Activated naive CD4-positive, alpha-beta T cell treated with Interleukin-2 at 50 U/mL for 16 hours (primary cell): ENCODE measurements around the gene SPPL2B.
"Not testable (repeated sequence)": the region's sequence is repeated elsewhere in the genome, so short reads cannot be mapped to it uniquely, and the experiment has no call there.

ENCODE experiments used
- DNase-seq: peaks from one replicate; pipeline ENCODE4 v3.0.0-alpha.2; 2020

The SPPL2B gene

DNA sequence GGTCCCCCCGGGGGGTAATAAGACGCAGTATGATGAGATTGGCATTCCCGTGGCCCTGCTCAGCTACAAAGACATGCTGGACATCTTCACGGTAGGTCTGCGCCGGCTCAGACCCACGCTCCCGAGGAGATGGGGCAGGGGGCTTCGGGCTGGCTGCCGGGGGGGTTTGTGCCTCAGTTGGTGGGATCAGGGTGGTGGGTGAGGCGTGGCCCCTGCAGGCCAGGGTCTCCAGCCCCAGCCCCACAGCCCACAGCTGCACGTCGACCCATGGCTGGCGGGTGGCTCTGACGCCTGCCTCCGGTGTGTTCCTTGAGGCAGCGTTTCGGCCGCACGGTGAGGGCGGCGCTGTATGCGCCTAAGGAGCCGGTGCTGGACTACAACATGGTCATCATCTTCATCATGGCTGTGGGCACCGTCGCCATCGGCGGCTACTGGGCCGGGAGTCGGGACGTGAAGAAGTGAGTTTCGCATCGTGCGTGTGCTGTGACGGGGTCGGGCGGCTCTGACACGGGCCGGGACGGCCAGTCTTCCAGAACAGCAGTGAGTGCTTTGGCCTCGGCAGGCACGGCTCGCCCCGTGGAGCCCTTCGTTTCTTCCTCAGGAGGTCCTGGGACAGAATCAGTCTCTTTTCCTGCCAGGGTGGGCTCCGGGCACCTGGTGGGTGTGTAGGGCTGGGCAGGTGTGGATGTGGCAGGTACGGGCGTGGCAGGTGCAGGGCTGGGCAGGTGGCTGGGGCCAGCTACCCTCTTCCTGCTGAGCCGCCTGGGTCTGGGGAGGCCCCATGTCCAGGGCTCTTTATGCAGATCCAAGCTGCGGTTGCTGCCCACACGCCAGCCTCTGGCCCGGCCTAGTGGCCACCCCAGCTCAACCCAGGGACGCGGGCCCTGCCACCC, 10.5 kb downstream of the SPPL2B start:
- no peak for DNase-seq

DNA sequence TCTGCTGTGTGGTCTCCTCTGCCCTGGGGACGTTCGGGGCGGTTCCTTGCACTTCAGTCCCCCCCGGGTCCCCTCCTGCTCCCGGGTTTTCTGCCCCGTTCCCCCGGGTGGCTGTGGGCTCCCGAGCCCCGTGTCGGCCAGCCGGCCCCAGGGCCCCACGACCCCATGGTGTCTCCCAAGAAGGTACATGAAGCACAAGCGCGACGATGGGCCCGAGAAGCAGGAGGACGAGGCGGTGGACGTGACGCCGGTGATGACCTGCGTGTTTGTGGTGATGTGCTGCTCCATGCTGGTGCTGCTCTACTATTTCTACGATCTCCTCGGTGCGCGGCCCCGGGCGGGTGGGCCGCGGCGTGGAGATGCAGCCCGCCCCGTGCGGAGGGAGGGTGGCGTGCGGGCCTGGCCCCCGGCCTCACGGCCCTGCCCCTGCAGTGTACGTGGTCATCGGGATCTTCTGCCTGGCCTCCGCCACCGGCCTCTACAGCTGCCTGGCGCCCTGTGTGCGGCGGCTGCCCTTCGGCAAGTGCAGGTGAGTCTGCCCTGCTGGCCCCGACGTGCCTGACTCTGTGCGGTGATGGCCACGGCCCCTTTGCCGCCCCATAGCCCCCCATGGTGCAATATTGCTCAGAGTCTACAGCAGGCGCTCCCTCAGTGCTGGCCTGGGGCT, 11.3 kb downstream of the SPPL2B start:
- DNase-seq = no peak

DNA sequence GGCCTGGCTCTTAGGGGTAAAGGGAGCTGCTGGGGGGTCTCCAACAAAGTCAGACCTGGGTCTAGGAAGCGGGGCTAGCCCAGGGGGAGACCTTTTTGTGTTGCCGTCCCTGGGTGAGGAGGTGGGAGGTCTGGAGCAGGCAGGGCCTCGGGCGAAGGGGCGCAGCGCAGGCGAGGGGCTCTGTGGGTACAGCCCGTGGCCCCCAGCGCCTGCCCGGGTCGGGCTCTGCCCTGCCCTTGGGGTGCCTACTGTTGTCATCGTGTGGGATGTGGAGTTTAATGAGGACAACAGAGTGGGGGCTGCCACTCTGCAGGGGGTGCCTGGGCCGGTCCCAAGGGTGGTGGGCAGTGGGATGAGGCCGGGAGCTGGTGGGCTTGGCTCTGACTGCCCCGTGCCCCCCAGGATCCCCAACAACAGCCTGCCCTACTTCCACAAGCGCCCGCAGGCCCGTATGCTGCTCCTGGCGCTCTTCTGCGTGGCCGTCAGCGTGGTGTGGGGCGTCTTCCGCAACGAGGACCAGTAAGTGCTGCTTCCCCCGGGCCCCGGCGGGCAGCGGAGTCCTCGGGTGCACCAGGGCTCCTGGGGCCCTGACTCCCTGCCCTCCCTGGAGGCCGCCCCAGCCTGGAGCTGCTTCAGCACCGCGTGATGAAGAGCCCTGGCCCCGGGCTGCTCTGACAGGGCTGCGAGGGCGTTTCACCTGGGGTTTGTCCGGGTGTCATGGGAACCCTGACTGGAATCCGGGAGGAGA, 12.2 kb downstream of the SPPL2B start:
- no peak for DNase-seq

DNA sequence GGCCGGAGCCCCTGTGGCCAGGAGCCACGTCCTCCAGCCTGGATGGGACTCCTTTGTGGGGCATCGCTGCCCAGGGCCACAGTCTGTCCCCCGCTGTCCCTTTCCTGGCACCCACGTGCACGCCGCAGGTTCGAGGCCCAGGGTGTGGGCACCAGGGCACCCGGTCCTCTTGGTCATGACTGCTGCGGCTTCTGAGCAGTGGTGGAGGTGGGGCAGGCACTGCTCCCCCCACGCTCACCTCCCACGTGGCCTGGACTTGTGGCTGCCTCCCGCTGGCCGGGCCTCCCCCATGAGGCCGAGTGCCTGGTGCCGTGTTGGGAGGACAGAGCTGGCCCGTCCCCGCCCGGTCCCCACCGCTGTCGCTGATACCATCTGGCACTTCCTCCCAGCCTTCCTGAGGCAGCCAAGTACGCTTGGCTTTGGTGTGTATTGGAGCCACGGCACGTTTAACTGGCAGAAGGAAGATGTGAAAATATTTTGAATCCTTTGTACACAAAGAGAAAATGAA, 12.8 kb downstream of the SPPL2B start:
- no peak for DNase-seq

DNA sequence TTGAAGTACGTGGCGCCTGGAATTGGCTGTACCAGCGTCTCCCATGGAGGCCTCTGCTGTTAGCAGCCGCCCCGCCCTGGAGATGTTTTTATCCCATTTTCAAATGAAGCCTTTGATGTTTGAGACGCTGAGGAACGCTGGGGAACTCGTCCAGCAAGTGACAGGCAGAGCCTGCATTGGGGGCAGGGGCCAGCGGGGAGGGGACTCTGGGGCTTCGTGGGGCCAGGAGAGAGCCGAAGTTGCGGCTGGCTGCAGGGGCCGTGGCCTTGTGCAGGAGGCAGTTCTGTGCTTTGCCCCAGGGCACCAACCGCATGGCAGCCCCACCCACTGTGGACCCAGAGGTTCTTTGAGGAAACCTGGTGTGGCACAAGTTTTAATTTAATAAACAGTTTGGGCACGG, 13.5 kb downstream of the SPPL2B start:
- no peak for DNase-seq

DNA sequence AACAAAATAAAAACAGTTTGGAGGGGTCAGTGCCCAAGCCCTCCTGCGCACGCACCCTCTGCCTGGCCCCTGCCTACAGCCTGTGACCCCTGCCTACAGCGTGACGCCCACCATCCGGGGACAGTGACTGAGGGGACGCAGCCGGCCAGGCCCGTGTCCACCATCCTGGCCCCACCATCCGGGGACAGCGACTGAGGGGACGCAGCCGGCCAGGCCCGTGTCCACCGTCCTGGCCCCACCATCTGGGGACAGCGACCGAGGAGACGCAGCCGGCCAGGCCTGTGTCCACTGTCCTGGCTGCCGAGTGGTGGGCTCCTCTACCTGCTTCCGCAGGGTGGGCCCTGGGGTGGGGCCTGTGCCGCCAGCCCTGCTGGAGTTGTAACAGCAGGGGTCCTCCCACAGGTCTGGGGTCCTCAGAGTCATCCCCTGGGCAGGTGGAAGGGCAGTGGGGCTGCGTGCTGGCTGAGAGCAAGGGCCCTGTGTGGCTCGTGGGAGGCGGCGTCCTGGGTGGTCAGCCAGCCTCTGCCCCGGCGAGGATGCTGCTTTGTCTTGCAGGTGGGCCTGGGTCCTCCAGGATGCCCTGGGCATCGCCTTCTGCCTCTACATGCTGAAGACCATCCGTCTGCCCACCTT, 14.3 kb downstream of the SPPL2B start:
- DNase-seq = no peak

DNA sequence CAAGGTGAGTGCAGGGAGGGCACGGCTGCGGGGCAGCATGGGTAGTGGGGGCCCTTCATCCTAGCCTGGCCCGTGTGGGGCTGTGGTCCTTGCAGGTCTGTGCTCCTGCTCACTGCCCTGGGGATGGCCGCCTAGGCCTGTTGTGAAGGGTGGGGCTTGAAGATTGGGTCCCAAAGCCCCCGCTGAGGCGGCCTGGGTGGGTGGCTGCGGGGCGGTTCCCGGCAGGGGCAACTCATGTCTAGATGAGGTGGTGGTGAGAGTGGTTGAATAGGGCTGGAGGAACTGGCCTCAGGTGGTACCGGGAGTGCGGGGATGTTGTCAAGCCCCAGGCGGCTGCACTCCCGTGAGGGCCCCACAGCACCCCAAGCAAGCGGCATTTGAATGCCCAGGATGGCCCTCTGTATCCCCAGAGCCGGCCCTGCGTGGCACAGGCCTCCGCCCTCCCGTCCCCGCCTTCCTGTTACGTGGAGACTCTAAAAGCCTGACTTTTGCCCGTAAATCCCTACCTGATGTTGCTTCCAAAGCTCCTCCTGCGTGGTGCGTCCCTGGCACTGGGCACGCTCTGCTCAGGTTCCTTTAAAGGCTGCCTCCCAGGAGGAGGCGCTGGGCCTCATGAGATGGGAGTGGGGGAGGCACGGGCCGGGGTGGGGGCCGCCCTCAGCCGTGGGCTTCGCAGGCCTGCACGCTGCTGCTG, 15.0 kb downstream of the SPPL2B start:
- no peak for DNase-seq

DNA sequence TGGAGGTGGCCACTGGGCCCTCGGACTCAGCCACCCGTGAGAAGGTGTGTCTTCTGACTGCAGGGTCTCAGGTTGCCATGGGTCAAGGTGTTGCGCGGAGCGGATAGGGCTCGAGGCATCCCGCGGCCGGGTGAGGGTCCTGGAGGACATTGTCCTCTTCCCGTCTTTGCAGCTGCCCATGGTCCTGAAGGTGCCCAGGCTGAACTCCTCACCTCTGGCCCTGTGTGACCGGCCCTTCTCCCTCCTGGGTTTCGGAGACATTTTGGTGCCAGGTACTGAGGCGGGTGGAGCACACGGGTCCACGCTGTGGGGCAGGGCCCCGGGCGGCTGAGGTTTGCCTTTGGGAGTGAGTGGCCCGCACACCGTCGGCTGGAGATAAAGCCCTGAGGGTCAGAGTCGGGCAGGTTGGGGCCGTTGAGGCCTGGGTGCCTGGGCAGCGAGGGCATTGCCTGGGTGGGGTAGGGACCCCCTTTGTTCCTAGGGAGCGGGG, 15.9 kb downstream of the SPPL2B start:
- DNase-seq = no peak

DNA sequence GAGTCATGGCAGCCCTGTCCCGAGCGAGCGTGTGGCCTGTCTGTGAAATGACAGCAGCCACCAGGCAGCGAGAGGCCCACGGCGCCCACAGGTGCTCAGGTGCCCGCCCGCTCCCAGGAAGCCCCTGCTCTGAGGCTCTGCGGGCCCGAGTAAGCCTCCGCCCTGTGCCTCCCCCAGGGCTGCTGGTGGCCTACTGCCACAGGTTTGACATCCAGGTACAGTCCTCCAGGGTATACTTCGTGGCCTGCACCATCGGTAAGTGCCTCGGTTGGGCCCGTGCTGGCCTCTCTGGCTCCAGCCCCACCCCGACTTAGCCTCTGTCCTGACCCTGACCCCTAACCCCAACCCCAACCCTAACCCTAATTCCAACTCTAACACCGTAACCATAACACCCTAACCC, 16.6 kb downstream of the SPPL2B start:
- DNase-seq = no peak

DNA sequence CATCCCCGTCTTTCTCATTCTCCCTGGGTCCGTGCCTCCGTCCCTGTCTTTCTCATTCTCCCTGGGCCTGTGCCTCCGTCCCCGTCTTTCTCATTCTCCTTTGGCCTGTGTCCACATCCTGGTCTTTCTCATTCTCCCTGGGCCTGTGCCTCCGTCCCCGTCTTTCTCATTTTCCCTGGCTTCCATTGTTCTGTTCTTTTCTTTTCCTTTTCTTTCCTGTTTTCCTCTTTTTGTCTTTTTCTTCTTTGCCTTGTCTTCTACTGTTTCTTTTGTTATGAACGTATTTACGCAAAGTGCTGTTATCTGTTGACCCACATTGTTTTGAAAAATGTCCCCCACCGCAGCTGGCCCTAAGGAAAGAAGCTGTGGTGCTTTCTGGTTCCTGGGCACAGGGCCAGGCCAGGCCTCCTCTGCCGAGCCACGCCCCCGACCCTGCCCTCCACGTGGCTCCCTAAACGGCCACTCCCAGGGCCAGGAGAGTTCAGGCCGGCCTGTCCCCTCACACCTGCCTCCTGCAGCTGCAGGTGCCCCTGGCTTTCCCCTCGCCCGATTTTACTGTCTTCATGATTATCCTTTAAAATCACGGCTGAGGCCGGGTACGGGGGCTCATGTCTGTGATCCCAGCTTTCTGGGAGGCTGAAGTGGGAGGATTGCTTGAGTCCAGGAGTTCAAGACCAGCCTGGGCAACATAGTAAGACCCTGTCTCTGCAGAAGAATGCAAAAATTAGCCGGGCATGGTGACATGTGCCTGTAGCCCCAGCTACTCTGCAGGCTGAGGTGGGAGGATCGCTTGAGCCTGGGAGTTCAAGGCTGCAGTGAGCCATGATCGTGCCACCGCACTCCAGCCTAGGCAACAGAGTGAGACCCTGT, 17.5 kb downstream of the SPPL2B start:
- no peak for DNase-seq

DNA sequence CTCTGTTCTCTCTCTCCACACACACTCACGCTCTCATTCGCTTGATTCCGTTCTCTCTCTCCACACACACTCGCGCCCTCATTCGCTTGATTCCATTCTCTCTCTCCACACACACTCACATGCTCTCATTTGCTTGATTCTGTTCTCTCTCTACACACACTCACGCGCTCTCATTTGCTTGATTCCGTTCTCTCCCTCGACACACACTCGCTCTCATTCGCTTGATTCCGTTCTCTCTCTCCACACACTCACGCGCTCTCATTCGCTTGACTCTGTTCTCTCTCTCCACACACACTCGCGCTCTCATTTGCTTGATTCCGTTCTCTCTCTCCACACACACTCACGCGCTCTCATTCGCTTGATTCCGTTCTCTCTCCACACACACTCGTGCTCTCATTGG, 21.3 kb downstream of the SPPL2B start:
- not testable (repeated sequence) for DNase-seq

DNA sequence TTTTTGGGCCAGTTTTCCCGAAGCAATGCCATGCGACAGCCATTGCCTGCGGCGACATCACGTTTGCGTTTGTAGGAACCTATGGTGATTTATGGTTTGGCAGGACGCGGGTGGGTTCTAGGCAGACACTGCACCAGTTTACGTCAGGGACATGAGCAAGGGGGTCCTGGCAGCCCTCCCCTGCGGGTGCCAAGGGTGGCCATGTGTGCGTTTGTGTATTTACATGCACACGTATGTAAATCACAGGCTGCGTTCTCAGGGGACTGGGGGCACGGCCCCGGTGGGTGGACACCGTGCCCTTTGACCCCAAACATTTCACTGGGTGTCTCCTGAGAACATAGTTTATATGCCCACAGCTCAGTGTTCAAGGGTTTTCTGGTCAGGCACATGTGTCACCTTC, 22.2 kb downstream of the SPPL2B start:
- DNase-seq = no peak

DNA sequence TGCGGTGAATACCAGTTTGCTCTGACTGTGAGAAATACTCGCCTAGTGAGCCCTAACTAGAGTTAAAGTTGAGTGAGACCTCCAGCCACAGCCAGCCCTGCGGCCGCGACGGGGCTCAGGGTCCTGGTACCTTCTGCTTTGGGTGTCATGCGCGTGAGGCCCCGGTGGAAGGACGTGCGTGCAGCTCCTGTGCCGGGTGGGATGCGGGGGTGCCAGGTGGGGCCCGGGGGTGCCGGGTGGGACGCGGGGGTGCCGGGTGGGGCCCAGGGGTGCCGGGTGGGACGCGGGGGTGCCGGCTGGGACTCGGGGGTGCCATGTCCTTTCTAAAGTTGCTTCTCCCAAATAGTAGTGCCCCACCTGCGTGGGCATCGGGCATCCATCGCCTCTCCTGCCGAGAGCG, 23.1 kb downstream of the SPPL2B start:
- DNase-seq = no peak

DNA sequence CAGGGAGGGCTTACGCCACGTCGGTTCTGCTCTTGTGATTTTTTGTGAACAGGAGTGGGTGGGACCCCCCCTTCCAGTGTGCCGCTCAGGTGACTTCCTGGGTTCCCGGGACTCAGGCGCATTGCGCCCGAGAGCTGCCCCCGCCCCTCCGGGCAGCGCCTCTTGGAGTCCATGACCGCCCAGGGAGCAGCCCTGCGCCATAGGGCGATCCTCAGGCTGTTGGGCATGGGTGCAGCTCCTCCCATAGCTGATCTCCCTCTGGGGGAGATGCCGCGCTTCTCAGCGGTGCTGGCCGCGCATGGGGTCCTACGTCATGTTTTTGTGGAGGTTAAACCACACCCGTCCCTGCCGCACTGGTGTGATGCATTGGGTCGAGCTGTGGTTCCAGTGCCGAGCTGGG, 23.6 kb downstream of the SPPL2B start:
- DNase-seq = no peak

DNA sequence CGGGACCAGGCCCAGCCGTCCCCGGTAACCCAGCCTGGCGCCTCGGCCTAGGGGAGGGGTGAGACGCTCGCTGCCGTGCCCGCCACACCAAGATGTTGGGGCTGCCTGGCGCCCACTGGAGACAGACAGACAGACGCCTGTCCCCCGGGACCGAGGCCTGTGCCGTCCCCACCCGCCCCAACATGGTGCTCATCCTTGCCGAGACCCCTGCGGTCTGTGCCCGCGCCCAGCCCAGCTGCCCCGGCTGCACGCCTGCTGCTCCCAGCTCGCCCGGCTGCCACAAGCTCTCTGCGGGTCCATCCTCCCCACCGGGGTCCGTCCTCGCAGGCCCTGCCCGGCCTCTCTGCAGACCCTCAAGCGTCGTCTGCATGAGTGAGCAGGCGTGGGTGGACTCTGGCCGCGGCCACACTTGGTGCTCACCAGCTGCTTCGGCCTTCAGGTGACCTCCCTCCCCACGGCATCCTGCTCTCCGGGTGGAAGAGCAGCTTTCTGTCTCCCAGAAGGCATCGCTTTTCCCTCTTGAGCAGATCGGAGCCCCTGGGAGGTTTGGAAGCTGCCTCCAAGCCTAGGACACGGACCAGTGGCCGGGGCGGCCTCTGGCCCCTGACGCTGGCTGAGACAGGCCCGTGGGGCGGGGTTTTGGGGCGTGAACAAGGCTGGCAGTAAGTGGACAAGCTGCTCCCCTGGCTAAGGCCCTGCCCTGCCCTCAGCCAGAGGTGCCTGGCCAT, 24.8 kb downstream of the SPPL2B start:
- no peak for DNase-seq

DNA sequence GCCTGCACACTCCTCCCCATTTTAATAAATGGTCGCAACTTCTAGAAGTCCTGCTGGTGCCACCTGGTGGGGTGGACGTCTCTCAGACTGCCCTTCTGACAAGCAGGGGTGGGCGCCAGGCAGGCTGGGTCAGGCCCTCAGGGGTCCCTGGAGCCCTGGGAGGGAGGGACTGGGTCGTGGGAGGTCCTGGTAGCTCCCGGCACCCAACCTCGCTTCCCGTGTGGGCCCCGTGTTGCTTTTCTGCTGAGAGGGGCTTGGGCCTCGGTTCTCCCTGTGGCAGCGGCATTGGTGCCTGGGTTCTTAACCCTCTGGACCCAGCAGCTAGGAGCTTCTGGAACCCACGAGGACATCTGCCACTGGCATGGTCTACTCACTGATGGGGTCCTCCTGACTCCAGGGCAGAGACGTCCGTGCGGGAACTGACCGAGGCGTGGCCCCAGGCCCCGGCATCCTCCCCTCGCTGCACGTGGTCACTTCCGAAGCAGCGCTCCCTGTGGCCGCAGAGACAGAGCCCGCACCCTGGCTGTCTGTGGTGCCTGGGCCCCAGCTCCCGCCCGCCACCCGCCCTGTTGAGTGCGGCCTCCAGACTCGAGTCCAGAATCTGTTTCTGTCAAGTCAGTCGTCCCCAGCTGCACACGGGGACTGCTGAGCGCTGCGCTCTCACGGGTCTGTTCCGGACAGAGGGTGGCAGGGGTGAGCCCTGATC, 25.6 kb downstream of the SPPL2B start:
- DNase-seq = no peak

DNA sequence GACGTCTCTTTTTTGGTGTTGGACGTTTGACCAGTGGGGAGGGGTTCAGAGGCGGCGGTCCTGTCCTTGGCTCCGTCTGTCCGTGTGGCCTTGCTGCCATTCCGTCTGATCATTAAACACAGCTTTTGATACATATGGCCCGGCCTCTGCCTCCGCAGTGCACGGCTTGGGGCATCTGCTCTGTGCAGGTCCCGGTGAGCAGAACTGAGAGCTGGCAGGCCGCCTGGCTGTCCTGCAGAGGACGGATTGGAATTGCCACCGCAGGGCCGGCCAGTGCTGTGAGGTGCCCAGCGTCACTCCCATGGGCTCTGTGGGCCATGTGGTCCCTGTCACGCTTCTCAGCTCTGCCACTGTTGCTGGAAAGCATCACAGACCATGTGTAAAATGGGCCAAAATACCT, 26.2 kb downstream of the SPPL2B start:
- DNase-seq = no peak

DNA sequence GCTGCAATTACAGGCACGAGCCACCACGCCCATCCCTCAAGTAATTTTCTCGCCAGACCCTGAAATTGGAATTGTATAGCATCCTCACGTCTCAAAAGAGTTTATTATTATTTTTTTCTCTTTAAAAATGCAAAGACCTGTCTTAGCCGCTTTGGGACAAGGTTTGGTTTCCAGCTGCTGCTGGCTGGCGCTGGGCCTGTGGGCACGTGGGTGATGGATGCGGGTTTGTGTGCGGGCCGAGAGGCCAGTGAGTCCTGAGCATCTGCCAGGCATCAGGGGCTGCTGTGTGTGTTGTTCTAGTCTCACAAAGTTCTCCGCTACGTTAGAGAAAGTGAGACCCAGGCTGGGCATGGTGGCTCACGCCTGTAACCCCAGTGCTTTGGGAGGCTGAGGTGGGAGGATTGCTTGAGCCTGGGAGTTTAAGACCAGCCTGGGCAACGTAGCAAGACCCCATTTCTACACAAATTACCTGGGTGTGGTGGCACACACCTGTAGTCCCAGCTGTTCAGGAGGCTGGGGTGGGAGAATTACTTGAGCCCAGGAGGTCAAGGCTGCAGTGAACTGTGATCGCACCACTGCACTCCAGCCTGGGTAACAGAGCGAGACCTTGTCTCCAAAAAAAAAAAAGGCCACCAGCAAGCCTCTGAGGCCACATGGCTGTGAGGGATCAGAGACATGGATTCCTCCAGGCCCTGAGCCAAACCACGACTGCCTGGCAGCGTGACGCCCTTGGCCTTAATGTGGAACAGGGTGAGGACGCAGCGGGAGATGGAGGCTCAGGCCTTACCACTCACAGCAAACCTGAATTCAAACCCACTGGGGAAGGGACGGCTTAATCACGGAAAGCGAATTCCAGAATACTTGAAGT, 26.9 kb downstream of the SPPL2B start:
- no peak for DNase-seq
